Stimulated activated CD4-positive, alpha-beta T cell treated with anti-CD3 and anti-CD28 coated beads, Interleukin-12 subunit alpha, Interleukin-12 subunit beta, amount 100 ng/mL, for 48 hours (primary cell): ENCODE data around the gene PAFAH1B1.
"Not testable (repeated sequence)": the region's sequence is repeated elsewhere in the genome, so short reads cannot be mapped to it uniquely, and the experiment has no call there.

Experiments
- DNase-seq, 3 donors: peaks; one replicate each; pipeline ENCODE4 v3.0.0-alpha.2; 2020; ENCODE audit warnings: low read depth in 2 of 3, low spot score in 1 of 3

Gene PAFAH1B1

DNA sequence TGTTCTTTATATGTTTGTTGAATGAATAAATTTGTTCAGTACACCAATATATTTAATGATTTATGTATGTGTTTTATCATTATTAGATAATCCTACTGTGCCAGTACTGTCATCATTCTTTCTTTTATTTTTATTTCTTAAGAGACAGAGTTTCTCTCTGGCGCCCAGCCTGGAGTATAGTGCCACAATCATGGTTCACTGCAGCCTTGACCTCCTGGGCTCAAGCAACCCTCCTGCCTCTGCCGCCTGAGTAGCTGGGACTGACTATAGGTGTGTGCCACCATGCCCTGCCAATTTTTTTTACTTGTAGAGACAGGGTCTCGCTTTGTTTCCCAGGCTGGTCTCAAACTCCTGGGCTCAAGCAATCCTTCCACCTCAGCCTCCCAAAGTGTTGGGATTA, 41.8 kb downstream of the PAFAH1B1 start:
- DNase-seq = no peak

DNA sequence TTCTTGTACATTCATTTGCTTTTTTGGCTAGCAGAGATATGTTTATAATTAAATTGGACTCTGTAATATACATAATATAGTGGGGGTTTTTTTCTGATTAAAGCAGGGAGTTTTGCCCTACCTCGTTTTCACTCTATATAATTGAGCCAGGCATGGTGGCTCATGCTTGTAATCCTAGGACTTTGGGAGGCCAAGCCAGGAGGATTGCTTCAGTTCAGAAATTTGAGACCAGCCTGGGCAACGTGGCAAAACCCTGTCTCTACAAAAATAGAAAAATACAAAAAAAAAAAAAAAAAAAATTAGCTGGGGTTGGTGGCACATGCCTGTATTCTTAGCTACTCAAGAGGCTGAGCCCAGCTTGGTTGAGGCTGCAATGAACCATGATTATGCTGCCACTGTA, 42.2 kb downstream of the PAFAH1B1 start:
- no peak for DNase-seq

DNA sequence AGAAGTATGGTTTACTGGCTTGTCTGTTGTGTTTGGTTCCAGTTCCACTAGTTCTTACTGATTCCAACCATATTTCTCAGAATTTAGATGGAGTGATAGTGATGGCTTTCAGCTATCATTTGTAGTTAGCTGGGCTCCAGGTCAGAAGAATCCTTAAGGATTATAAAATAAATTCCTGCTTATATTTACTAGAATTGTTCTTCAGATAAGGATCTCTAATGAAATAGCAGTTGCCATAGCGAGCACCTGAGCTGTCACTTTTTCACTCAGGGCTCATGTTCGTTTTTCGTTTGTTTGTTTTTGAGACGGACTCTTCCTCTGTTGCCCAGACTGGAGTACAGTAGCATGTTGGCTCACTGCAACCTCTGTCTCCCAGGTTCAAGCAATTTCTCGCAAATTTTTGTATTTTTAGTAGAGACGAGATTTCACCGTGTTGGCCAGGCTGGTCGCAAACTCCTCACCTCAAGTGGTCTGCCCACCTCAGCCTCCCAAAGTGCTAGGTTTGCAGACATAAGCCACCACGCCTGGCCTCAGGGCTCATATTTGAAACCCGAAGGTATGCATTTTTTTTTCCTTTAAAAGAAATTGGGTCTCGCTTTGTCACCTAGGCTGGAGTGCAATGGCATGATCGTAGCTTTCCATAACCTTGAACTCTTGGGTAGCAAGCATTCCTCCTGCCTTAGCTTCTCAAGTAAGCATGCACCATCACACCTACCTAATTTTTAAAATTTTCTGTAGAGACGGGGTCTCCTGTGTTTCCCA, 42.9 kb downstream of the PAFAH1B1 start:
- DNase-seq = no peak

DNA sequence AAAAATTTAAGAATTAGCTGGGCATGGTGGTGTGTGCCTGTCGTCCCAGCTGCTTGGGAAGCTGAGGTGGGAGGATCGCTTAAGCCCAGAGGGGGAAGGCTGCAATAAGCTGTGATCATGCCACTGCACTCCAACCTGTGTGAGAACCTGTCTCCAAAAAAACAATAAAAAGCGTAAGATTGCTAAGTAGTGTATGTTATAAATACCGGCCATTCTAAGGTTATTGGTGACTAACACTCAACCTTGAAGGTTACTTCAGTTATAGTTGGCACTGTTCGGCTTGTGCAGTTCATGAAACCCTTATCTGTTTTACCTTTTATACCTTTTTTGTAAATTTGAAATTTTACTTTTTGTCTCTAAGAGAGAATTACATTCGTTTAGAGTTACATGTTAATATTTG, 44.0 kb downstream of the PAFAH1B1 start:
- no peak for DNase-seq

DNA sequence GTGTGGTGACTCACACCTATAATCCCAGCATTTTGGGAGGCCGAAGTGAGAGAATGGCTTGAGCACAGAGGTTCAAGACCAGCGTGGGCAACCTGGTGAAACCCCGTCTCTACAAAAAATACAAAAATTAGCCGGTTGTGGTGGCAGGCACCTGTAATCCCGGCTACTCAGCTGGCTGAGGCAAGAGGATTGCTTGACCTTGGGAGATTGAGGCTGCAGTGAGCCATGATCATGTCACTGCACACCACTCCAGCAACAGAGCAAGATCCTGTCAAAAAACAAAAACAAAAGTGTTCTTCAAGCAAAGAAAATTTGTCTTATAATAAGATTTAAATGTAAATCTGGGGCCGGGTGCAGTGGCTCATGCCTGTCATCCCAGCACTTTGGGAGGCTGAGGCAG, 51.5 kb downstream of the PAFAH1B1 start:
- no peak for DNase-seq

DNA sequence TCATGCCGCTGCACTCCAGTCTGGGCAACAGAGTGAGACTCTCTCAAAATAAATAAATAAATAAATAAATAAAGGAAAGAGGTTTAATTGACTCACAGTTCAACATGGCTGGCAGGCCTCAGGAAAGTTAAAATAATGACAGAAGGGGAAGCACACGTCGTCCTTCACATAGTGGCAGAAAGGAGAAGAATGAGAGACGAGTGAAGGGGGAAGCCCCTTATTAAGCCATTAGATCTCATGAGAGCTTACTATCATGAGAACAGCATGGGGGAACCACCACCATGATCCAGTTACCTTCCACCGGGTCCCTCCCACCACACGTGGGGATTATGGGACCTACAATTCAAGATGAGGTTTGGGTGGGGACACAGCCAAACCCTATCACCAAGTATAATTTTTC, 54.5 kb downstream of the PAFAH1B1 start:
- no peak for DNase-seq

DNA sequence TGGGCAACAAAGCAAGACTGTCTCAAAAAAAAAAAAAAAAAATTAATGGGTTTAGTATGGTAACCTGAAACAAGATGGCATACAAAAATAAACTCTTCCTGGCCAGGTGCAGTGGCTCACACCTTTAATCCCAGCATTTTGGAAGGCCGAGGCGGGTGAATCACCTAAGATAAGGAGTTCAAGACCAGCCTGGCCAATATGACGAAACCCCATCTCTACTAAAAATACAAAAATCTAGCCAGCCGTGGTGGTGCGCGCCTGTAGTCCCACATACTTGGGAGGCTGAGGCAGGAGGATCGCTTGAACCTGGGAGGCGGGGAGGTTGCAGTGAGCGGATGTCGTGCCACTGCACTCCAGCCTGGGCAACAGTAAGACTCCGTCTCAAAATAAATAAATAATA, 55.7 kb downstream of the PAFAH1B1 start:
- no peak for DNase-seq

DNA sequence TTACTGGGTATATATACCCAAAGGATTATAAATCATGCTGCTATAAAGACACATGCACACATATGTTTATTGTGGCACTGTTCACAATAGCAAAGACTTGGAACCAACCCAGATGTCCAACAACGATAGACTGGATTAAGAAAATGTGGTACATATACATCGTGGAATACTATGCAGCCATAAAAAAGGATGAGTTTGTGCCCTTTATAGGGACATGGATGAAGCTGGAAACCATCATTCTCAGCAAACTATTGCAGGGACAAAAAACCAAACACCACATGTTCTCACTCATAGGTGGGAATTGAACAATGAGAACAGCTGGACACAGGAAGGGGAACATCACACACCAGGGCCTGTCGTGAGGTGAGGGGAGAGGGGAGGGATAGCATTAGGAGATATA, 59.5 kb downstream of the PAFAH1B1 start:
- DNase-seq = not testable (repeated sequence)

DNA sequence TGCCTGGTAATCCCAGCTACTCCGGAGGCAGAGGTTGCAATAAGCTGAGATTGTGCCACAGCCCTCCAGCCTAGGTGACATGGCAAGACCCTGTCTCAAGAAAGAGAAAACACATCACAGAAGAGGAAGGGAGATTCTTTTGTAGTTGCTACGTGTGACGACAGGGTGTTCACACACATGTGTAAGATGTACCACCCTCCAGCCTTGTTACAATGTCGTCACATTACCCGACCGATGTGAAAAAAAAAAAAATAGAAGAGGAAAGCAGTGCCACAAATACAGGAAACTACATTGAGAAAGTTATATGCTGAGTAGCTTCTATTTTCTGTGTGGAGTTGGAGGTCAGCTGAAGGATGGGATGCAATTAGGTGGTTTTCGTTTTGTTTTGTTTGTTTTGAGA, 62.1 kb downstream of the PAFAH1B1 start:
- DNase-seq = no peak

DNA sequence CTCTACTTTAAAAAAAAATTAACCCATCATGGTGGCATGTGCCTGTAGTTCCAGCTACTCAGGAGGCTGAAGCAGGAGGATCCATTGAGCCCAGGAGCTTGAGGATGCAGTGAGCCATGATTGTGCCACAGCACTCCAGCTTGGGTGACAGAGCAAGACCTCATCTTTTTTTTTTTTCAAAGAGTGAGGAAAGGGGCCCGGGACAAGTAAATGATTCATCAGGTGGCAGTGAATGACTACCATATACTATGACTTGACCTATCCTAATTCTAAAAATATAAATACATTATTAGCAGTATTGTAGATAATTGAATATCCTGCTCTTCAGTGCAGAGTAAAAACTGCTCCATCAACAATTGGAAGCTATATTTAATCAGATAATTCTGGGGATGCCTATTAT, 62.8 kb downstream of the PAFAH1B1 start:
- no peak for DNase-seq

DNA sequence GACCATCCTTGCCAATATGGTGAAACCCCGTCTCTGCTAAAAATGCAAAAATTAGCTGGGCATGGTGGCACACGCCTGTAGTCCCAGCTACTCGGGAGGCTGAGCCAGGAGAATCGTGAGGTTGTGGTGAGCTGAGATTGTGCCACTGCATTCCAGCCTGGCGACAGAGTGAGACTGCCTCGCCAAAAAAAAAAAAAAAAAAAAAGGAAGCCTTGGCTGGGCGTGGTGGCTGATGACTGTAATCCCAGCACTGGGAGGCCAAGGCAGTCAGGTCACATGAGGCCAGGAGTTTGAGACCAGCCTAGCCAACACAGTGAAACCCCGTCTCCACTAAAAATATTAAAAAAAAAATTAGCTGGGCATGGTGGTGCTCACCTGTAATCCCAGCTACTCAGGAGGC, 65.9 kb downstream of the PAFAH1B1 start:
- not testable (repeated sequence) for DNase-seq

DNA sequence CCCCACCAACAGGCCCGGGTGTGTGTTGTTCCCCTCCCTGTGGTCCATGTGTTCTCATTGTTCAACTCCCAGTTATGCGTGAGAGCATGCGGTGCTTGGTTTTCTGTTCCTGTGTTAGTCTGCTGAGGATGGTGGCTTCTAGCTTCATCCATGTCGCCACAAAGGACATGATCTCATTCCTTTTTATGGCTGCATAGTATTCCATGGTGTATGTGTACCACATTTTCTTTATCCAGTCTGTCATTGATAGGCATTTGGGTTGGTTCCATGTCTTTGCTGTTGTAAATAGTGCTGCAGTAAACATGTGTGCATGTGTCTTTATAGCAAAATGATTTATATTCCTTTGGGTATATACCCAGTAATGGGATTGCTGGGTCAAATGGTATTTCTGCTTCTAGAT, 67.0 kb downstream of the PAFAH1B1 start:
- not testable (repeated sequence) for DNase-seq

DNA sequence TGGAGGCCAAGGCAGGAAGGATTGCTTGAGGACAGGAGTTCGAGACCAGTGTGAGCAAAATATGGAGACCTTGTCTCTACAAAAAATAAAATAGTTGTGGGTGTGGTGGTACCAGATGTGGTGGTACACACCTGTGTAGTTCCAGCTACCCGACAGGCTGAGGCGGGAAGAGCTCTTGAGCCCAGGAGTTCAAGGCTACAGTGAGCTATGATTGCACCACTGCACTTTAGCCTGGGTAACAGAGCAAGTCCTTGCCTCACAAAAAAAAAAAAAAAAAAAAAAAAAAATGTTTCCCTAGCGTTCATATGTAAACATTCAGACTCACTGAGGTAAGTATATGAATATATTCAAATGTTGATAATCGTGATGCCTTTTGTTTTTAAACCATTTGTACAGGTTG, 78.6 kb downstream of the PAFAH1B1 start:
- no peak for DNase-seq

DNA sequence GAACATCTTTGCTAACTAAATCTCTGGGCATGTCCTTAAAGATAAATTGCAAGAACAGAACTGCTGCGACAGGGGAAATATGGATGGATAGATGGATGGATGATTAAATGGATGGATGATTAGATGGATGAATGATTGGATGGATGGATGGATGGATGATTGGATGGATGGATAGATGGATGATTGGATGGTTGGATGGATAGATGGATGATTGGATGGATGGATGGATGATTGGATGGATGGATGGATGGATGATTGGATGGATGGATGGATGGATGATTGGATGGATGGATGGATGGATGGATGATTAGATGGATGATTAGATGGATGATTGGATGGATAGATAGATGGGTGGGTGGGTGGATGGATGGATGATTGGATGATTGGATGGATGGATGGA, 85.8 kb downstream of the PAFAH1B1 start:
- DNase-seq = not testable (repeated sequence)

DNA sequence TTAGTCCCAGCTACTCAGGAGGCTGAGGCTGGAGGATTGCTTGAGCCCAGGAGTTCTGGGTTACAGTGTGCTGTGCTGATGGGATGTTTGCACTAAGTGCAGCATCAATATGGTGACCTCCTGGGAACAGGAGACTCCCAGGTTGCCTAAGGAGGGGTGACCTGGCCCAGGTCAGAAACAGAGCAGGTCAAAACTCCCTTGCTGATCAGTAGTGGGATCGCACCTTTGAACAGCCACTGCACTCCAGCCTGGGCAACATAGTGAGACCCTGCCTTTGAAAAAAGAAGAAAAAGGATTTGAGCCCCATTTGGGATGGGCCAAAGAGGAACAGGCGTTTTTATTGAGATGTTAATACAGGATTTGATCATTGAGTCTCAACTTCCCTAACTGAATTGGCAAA, 87.5 kb downstream of the PAFAH1B1 start:
- no peak for DNase-seq

DNA sequence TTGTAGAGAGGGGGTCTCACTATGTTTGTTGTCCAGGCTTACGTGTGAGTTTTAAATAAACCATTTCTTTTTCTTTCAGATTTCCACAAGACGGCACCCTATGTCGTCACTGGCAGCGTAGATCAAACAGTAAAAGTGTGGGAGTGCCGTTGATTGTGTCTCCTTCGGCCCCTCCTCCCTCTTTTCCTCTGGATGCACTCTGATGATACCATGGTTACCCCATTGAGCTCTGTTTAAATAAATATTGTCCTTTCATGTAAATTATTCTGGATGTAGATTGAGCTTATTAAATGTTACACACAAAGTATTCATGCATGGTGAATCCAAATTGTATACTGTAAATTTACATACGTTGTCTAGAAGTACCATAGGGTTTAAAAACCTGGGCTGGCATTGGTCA, 88.2 kb downstream of the PAFAH1B1 start:
- DNase-seq = no peak

DNA sequence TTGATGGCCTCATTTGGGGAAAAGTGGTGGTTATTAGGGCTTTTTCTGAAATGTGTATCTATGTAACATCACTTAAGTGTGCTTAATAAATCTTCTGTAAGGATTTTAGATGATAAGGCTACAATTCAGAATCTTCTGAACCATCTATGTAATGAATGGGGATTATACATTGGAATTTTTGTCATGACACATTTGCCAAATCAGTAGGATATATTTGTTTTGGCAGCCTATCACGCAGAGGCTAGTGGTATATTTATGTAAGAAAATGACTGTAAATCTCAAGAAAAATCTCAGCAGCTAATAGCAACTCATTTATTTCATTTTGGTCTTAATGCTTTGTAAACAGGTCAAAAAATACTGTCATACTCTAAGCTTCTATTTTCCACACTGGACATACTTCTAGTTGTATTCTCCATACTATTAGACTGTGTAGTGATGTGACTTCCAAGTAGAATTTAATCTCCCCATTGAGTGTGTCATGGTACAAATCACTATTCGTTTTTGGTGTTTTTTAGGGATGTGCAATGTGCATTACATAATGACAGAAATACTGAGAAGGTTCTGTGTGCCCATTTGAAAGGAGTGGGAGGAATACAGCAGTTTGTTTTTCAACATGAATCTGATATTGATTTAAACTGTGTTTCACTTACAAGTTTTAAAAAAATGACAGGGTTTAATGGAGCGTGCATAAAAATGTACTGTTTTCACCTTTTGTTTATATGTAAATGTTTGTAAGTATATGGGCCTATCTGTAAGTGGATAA, 88.9 kb downstream of the PAFAH1B1 start:
- DNase-seq = no peak

DNA sequence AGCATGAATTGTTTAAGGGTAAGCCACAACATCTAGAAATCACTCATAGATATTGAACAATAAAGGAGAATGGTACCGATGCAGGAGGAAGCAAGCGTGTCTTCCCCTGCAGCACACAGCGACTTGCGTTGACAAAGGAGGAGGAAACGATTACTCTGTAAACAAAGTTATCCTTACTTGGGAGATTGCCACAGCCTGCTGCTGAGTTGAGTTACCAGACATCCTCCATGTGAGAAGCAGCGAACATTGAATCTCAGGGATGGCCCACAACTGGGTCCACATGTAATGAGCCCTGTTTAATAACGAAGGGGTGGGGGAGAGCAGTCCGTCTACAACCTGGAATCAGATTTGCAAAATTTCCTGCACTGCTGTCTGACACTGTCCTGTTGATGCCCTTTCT, 90.5 kb downstream of the PAFAH1B1 start:
- no peak for DNase-seq

DNA sequence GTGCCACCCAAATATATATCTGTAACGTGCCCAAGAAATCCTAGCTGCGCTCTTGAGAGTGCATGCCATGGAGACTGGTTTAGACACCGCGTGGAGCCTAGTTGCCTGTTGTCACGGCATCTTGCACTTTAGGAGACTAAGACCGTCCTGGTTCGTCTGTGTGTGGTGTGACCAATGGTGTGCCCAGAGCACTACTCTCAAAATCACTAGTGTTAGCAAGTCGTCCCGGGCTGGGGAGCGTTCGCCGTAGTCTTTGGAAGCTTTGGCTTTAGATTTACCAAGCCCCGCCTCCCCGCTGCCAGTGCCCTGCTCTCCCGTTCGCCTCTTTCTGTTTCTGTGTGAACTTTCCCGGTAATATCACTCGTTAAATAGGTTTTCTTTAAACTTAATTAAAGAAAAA, 91.1 kb downstream of the PAFAH1B1 start:
- no peak for DNase-seq

DNA sequence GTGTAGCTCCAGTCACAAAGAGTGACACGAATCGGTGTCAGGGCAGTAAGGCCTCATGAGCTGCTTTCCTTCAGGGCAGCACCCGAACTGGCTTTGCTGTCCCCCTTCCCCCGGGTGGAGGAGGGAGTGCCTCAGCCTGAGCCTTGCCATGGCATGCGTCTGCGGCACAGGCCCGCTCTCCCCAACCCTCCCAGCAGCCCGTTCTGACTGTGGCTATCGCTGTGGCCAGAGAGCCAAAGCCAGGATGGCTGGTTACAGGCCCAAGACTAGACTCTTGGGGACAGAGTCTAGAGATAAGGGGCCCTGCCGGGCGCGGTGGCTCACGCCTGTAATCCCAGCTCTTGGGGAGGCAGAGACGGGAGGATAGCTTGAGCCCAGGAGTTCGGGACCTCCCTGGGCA, 92.2 kb downstream of the PAFAH1B1 start:
- no peak for DNase-seq

DNA sequence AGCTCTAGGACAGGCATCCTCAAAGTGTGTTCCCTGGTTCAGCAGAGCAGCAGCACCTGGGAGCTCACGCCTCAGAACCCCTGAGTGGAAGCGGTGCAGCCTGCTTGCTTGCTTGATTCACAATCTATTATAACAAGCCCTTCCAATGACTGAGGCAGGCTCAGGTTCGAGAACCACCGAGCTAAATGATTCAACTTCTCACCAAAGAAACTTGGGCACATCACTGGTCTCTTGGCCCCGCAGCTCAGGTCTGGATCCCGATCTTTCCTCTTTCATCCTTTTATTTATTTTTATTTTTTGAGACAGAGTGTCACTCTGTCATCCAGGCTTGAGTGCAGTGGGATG, 93.6 kb downstream of the PAFAH1B1 start:
- no peak for DNase-seq

DNA sequence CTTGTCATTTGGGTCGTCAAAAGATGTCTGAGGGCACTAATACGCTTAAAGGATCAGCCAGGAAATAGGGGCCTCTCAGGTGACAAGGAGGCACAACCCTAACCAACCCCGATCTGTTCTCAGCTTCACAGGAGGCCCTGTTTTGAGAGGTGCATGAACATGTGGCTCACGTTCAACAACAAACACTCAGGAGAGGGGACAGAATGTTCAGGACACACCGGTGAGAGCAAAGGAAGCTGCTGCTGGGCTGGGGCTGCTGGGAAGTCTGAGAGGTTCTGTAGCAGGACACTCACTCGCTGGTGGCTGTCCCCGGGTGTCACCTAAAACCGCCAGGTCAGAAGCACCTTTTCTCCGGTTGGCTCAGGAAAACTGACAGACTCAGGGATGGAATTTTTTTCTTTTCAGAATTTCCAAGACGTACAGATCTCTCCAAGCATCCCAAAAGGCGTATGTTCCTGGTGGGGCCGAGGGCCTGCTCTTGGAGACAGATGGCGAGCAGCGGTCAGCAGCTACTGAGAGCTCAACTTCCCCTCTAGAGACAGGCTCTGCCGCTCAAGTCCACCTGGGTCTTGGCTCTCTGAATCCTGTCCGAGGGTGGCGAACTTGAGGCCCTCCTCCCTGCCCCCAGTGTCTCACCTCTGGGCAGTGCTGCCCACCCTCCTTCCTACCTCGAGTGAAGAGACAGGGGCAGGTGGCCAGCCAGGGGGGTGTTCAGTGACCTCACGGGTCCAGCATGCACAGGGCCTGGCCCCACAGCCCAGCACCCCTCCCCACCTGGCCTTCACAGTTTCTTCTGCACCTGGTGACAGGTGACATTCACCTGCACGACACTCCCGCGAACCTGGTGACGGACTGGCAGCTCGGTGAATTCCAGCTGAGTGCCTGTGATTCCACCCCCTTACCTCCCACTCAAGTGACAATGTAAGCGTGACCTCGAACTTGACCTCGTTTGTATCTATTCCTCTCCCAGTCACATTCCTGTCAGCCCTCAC, 95.2 kb downstream of the PAFAH1B1 start:
- no peak for DNase-seq
